GM12878 (cell line): ENCODE data around the gene VANGL1. TPM values are rescaled to one million over a fixed set of nuclear protein-coding genes. Genes with fewer than 3 reads are reported as not detected.

Source experiments
- ATAC-seq: fragments of 200-7000 bp; cut with Tn5 transposase; 3 replicates; pipeline ENCODE4 v1.9.1; 2020; ENCODE audit warnings: mild to moderate bottlenecking, moderate library complexity
- BruUV-seq: library from RNA; stranded (reverse); fragments of 400-500 nt; replicated peaks from 2 replicates; lab custom pipeline; 2021; lab: Mats Ljungman, UMichigan
- CTCF ChIA-PET: fragments of 300-600 bp; sonication (Branson Sonifier 250); formaldehyde crosslinking; extraction: SDS; loops from one replicate; lab custom pipeline; 2021; ENCODE audit warnings: inconsistent platforms; lab: Yijun Ruan, JAX
- POLR2A ChIA-PET: fragments of 350-600 bp; formaldehyde crosslinking; extraction: SDS; loops from one replicate; lab custom pipeline; 2021; ENCODE audit warnings: inconsistent platforms; lab: Charles Lee
- RAD21 ChIA-PET: fragments of 300-600 bp; sonication (Branson Sonifier 250); formaldehyde crosslinking; loops from one replicate; lab custom pipeline; 2023; ENCODE audit warnings: antibody characterized with exemption; ENCODE audit not compliant: unreplicated experiment; lab: Charles Lee
- SMC1A ChIA-PET: fragments of 300-600 bp; sonication (Branson Sonifier 250); formaldehyde crosslinking; loops from one replicate; lab custom pipeline; 2023; ENCODE audit not compliant: unreplicated experiment, uncharacterized antibody; lab: Charles Lee
- DNase-seq: peaks from one replicate; pipeline ENCODE4 v3.0.0-alpha.2; 2011; ENCODE audit warnings: low read depth, low spot score
- FAIRE-seq: peaks from 3 replicates; lab custom pipeline; 2011; peaks lifted over from hg19 to GRCh38; lab: Jason Lieb, UNC
- H2AFZ ChIP-seq: 2 replicates; pipeline ENCODE4 v1.6.0; 2011; ENCODE audit warnings: low read depth, low read length, control low read depth; ENCODE audit not compliant: control insufficient read depth
- H3K27ac ChIP-seq: 2 replicates; pipeline ENCODE4 v1.5.1; 2011; ENCODE audit warnings: control low read depth; ENCODE audit not compliant: control insufficient read depth, insufficient read depth
- H3K27me3 ChIP-seq, 2 experiments: replicated peaks in 1 of 2; 2 replicates each; pipeline versions ENCODE4 v1.6.0 to v1.6.1; 2011; ENCODE audit warnings: low read length in 1 of 2; ENCODE audit not compliant: control insufficient read depth in 2 of 2, insufficient read depth in 2 of 2
- H3K36me3 ChIP-seq, 2 experiments: 2 replicates each; pipeline ENCODE4 v1.5.1; 2011; ENCODE audit warnings: low read length in 1 of 2; ENCODE audit not compliant: control insufficient read depth in 2 of 2, insufficient read depth in 2 of 2
- H3K4me1 ChIP-seq: 2 replicates; pipeline ENCODE4 v1.6.1; 2011; ENCODE audit warnings: mild to moderate bottlenecking, low read length, moderate library complexity, mixed read lengths; ENCODE audit not compliant: control insufficient read depth, insufficient read depth
- H3K4me2 ChIP-seq: 2 replicates; pipeline ENCODE4 v1.6.0; 2011; ENCODE audit warnings: control low read depth; ENCODE audit not compliant: control insufficient read depth, insufficient read depth
- H3K4me3 ChIP-seq: fragments of 200-600 bp; sonication (generic); 2 replicates; pipeline ENCODE4 v1.5.1; 2016
- H3K79me2 ChIP-seq: 2 replicates; pipeline ENCODE4 v1.6.0; 2011; ENCODE audit warnings: low read length; ENCODE audit not compliant: control insufficient read depth, insufficient read depth
- H3K9ac ChIP-seq: 2 replicates; pipeline ENCODE4 v1.8.0; 2011; ENCODE audit warnings: low read length, control low read depth, mixed read lengths; ENCODE audit not compliant: control insufficient read depth, insufficient read depth
- H3K9me3 ChIP-seq: replicated peaks from 3 replicates; pipeline ENCODE4 v1.5.1; 2011; ENCODE audit warnings: mild to moderate bottlenecking, low read length; ENCODE audit not compliant: control insufficient read depth, insufficient read depth
- H4K20me1 ChIP-seq: 2 replicates; pipeline ENCODE4 v1.6.0; 2011; ENCODE audit not compliant: control insufficient read depth, insufficient read depth
- BCL11A ChIP-seq: IDR thresholded peaks from 2 replicates; pipeline ENCODE4 v1.6.1; 2011; ENCODE audit warnings: low read depth, low read length
- MEF2B ChIP-seq: fragments of 450-650 bp; IDR thresholded peaks from 2 replicates; pipeline ENCODE4 v1.6.1; 2018; ENCODE audit warnings: mild to moderate bottlenecking, moderate library complexity; ENCODE audit not compliant: partially characterized antibody, poor library complexity, severe bottlenecking
- POLR2AphosphoS5 ChIP-seq: IDR thresholded peaks from 2 replicates; pipeline ENCODE4 v1.6.1; 2011; ENCODE audit warnings: mild to moderate bottlenecking, low read length, inconsistent platforms
- SP1 ChIP-seq: IDR thresholded peaks from one replicate; pipeline ENCODE4 v1.6.1; 2011; ENCODE audit warnings: low read depth, low read length
- SRF ChIP-seq, 2 experiments: IDR thresholded peaks; 2 replicates each; pipeline ENCODE4 v1.6.1; 2011; ENCODE audit warnings: low read depth in 2 of 2, low read length in 2 of 2, mild to moderate bottlenecking in 1 of 2, moderate library complexity in 1 of 2
- TAF1 ChIP-seq: IDR thresholded peaks from 2 replicates; pipeline ENCODE4 v1.6.1; 2011; ENCODE audit warnings: mild to moderate bottlenecking, low read depth, low read length, borderline replicate concordance
- TCF7 ChIP-seq: IDR thresholded peaks from 2 replicates; pipeline ENCODE4 v1.6.1; 2014; ENCODE audit warnings: antibody characterized with exemption, borderline replicate concordance
- ZNF384 ChIP-seq: IDR thresholded peaks from 2 replicates; pipeline ENCODE4 v1.6.1; 2012; ENCODE audit warnings: low read depth, mild to moderate bottlenecking, low read length, improper control_type of control experiment, borderline replicate concordance
- ZNF592 ChIP-seq: fragments of 450-650 bp; IDR thresholded peaks from 2 replicates; pipeline ENCODE4 v1.6.1; 2017; ENCODE audit warnings: mild to moderate bottlenecking, moderate library complexity
- WGBS: methylation state at CpG from one replicate; pipeline ENCODE4 v1.1.6; 2016; ENCODE audit warnings: low lambda C conversion rate; ENCODE audit not compliant: insufficient replicate concordance, insufficient coverage; ENCODE audit errors: missing lambda C conversion rate; 5-methylcytosine and 5-hydroxymethylcytosine counted together
- in situ Hi-C: fragments of 300-500 bp; cut with MboI; formaldehyde crosslinking; loops from 9 replicates; pipeline ENCODE4 v1.14.3; 2018; ENCODE audit warnings: mixed read lengths
- intact Hi-C: fragments of 100-400 bp; cut with micrococcal nuclease; formaldehyde crosslinking; loops from one replicate; pipeline ENCODE4 v1.14.2; 2022; ENCODE audit not compliant: unreplicated experiment
- polyA plus RNA-seq, 11 experiments: library from polyadenylated mRNA; depleted of rRNA in 4 of 11; unstranded in 6 of 11; stranded (reverse) in 5 of 11; fragments of >200 nt; fragmentation: Nextera tagmentation in 4 of 11; fragmentation: Illumina TruSeq in 1 of 11; extraction: Ambion mirVana in 4 of 11; extraction: Trizol in 1 of 11; gene quantifications; 1 replicate in 1 of 11; 2 replicates in 10 of 11; pipeline versions ENCODE4 v1.2.1 to v1.2.3, GENCODE V29; 2011 to 2016; ENCODE audit warnings: inconsistent platforms in 2 of 11, missing spikeins in 2 of 11, low read depth in 1 of 11
- total RNA-seq, 4 experiments: library from RNA; depleted of rRNA in 3 of 4; stranded (reverse); fragments of >200 nt in 3 of 4; fragmentation: Illumina TruSeq in 1 of 4; extraction: Trizol in 1 of 4; gene quantifications; 2 replicates each; pipeline versions ENCODE4 v1.2.1 to v1.2.3, GENCODE V29; 2013 to 2021

The VANGL1 gene
- total and polyA plus RNA-seq, 10 of the 15 experiments (the other 5 are each of a cell fraction or from before 2014, with no cell fraction given): 0.71 to 12.9 (median 6.3) TPM

DNA sequence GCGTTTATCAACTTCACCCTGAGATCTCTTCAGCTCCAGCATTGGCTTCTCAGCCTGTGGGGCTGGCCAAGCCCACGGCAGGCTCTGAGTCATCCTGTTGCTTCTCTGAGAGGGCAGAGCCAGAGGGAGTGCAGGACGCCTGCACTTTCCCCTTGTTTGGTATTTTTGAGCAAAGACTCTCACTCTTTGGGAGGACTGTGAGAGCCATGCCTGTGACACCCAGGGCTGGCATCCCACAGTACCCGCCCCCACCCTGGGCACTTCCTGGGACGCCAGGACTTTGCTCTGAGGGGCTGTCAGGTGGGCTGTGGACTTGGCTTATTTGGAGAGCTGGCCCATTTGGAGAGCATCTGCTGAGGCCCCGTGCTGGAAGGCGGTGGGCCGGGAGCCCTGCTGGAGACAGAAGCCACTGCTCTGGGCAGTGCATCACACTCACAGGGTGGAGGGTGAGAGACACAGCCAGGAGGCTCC is 37.4 kb downstream of the VANGL1 start:
- no peak for TF ChIP-seq TAF1
- no peak for TF ChIP-seq SRF (IDR thresholded peaks at IDR 0.05; ENCODE audit: low read depth in 2 of 2, low read length in 2 of 2)
- no peak for TF ChIP-seq BCL11A
- TF ChIP-seq SP1: no peak
- TF ChIP-seq MEF2B: no peak
- no peak for TF ChIP-seq ZNF592
- TF ChIP-seq POLR2AphosphoS5: no peak
- no peak for TF ChIP-seq ZNF384
- no peak for TF ChIP-seq TCF7
- DNase-seq (no peak), FAIRE-seq (no peak), ATAC-seq (peak; percentile 22; the same call in 2 of the 3 replicates)
- H3K4me2 ChIP-seq: no peak overlapping the region
- RAD21 ChIA-PET: no interaction called here
- H2AFZ ChIP-seq: no peak overlapping the region
- no peak overlapping the region for H3K27ac ChIP-seq
- H3K4me3 ChIP-seq: no peak overlapping the region
- intact Hi-C loops: no loop called here
- POLR2A ChIA-PET: no interaction called here
- WGBS: 45% methylated on average over 8 of the region's 8 CpGs
- in situ Hi-C loops: no loop called here
- H3K79me2 ChIP-seq: no peaks in the 10 kb centered on the region
- H3K36me3 ChIP-seq: peaks cover 0 to 3% of the 10 kb centered on the region in 2 experiments; a peak in 2 of 4 replicates
- CTCF ChIA-PET: interaction anchor here (0.6 kb wide), 1 partner anchor 27 kb away, joined by 5 read pairs; no protein-coding TSS in a partner anchor
- no peaks in the 10 kb centered on the region for H3K27me3 ChIP-seq
- H3K9me3 ChIP-seq: no peaks in the 10 kb centered on the region
- SMC1A ChIA-PET: no interaction called here
- peaks cover 16% of the 10 kb centered on the region for H3K4me1 ChIP-seq
- BruUV-seq: no TSS peak
- no peaks in the 10 kb centered on the region for H4K20me1 ChIP-seq
- H3K9ac ChIP-seq: no peak overlapping the region
